Ishikawa (cell line): ENCODE measurements around the gene AP1G1.

Source experiments
- CEBPB ChIP-seq: IDR thresholded peaks from 2 replicates; pipeline ENCODE4 v1.6.1; 2012
- CREB1 ChIP-seq: IDR thresholded peaks from 2 replicates; pipeline ENCODE4 v1.6.1; 2012; ENCODE audit warnings: low read depth
- EGR1 ChIP-seq: IDR thresholded peaks from 2 replicates; pipeline ENCODE4 v1.6.1; 2012
- EP300 ChIP-seq: IDR thresholded peaks from 2 replicates; pipeline ENCODE4 v1.6.1; 2012; ENCODE audit warnings: borderline replicate concordance
- NFIC ChIP-seq: IDR thresholded peaks from 2 replicates; pipeline ENCODE4 v1.6.1; 2012
- RAD21 ChIP-seq: IDR thresholded peaks from 2 replicates; pipeline ENCODE4 v1.6.1; 2012; ENCODE audit warnings: low read depth
- REST ChIP-seq: IDR thresholded peaks from 2 replicates; pipeline ENCODE4 v1.6.1; 2012; ENCODE audit warnings: low read depth, mild to moderate bottlenecking
- TAF1 ChIP-seq: IDR thresholded peaks from 2 replicates; pipeline ENCODE4 v1.6.1; 2012; ENCODE audit warnings: low read depth, mild to moderate bottlenecking
- TCF12 ChIP-seq: IDR thresholded peaks from 2 replicates; pipeline ENCODE4 v1.6.1; 2012; ENCODE audit warnings: low read depth
- TF ChIP-seq, protein P1 (sequence below): IDR thresholded peaks from 2 replicates; pipeline ENCODE4 v1.6.1; 2012

GRCh38 chr16:71727551-71728324, 80.9 kb downstream of the AP1G1 start:
- TF ChIP-seq REST (no peak), EP300 (no peak), EGR1 (no peak), RAD21 (no peak), TCF12 (no peak), CEBPB (no peak), CREB1 (no peak), TAF1 (no peak), NFIC (no peak)
- TF ChIP-seq, protein P1, sequence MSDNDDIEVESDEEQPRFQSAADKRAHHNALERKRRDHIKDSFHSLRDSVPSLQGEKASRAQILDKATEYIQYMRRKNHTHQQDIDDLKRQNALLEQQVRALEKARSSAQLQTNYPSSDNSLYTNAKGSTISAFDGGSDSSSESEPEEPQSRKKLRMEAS = no peak
